HG03097 (cell line): Measurements from ENCODE around the gene ESPN.

Source experiments
- ATAC-seq: cut with Tn5 transposase; IDR thresholded peaks from one replicate; pipeline ENCODE4 v1.9.1; 2021; ENCODE audit not compliant: unreplicated experiment, low FRiP score

Gene ESPN

DNA sequence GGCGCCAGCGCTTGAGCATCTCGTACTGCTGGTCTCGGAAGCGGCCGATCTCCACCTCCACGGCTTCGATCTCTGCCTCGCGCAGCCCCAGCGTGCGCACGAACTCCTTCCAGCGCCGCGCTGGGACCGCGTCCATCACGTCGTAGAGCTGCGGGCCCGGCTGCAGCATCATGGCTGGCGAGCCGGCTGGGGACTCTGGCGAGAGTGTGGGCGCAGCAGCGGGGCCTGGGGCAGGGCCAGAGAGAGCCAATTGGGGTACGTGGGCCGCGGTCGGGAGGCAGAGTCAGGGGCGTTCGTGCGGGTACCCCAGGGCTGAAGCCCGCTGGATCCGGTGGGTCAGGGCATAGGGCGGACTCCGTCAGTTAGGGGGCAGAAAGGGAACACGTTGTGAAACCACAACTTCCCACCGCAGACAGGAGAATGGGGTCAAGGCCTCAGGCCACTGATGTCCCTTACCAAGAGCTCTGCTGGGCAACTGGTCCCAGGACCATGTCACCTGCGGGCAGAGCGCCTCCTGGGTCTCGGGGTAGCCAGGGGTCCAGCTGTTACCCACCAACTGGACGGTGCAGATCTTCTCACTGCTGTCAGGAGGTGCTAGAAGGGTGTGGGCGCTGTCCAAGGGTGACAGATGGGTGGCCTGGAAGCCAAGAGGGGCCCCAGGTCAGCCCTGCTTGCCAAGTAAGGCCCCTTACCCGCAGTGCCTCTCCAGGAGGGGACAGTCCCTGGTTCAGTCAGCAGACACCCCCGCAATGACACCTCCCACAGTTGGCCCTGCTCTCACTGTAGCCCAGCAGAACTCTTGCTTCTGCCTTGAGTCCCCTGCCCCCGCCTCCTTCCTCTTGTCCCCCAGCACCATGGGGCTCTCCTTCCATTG, 37.2 kb downstream of the ESPN start:
- no peak for ATAC-seq

DNA sequence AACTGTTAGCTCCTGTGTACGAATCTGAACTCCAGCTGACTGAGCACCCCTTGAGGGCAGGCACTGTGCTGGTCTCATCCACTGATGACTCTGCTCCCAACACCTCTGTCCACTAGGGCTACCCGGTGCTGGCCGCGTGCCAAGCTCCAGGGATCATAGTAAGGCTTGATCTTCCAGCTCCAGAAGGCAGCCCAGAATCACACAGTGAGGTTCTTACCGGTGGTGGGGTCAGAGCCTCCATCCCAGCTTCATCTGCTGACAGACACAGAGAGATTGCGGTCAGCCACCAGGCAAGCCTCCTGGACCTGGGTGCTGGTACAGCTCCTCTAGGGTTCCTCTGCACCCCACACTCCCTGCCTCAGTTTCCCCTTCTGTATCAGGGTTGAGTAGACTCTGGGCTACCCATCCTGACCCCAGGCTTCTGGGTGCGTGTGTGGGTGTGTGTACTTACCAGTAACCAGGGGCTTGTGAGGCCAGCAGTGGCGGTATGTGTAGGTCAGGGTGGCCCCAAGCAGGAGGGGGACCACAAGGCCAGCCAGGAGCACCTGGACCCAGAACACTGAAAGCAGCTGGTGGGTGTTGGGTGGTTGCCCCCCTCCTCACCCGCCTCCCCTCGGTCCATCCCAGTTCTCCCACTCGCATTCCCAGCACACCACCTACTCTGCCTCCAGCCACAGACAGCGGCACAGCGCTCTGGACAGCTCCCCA, 38.0 kb downstream of the ESPN start:
- ATAC-seq: no peak

DNA sequence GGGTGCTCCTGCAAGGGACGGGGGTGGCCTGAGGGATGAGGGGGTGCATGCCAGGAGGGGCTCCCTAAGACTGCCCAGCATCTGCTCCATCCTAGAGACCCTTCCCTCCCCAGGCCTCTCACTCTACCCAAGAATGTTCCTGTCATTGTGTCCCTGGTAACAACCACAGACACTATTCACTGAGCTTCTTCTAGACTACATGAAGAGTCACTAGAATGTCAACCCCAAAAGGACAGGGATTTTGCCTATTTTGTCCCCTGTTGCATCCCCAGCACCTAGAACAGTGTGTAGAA, 38.5 kb downstream of the ESPN start:
- ATAC-seq: no peak

DNA sequence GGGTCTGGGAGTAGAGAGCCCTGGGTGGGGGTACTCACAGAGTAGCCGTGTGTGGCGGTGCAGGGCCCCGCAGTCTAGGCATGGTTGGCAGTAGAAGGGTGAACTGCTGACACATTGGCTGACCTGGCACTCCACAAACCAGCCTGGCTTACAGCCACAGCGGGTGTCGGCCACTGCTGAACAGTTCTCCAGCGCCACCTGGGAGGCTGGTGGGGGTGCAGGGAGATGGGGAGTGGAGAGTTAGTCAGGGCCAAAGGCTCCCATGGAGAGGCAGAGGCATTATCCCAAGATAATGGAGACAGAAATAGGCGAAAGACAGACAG, 39.9 kb downstream of the ESPN start:
- no peak for ATAC-seq

DNA sequence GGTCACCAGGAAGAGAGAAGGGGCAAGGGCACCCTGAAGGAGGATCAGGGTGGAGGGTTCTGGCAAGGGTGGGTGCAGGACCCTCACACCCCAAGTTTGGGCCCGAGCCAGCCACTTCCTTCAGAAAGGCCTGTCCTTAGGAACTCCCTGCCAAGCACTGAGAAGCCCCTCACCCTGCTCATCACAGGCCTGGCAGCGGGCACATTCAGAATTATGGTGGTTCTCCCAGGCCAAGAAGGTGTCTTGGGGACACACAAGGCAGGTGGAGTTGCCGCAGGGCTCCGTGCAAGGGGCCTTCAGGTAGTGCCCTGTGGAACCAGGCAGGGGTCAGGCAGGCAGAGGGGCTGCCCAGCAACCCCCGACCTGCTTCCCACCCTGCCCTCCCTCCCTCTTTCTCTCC, 40.3 kb downstream of the ESPN start:
- no peak for ATAC-seq

DNA sequence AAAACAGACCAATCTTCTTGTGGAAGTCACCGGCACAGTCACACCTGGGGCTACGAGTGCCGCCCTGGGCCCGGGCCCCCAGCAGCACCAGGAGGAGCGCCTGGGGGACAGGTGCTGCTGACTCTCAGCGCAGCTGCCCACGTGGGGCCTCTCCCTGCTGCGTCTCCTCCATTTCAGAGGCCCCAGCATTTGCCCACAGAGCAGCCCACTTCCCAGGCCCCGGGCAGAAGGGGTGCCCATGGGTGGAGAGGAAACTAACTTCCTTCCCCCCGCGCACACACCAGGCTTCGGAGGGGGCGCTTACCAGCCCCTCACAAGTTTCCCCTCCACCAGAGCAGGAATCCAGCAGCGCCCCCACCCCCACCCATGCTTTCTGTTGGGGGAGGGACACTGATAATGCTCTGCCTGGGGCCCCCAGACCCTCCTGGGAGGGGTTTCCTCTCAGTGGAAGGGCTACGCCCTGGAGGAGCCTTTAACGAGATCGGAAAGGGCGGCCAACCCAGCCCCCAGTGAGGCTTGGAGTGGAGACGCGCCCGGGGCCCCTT, 41.0 kb downstream of the ESPN start:
- no peak for ATAC-seq

DNA sequence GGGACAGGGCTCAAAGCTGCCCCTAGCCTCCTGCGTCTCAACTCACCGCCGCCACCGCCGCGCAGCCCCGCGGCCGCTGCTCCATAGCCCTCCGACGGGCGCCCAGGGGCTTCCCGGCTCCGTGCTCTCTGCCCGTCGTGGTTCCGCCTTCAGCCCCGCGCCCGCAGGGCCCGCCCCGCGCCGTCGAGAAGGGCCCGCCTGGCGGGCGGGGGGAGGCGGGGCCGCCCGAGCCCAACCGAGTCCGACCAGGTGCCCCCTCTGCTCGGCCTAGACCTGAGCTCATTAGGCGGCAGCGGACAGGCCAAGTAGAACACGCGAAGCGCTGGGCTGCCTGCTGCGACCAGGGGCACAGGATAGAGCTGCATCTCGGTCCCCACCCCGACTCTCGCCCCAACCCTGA, 41.4 kb downstream of the ESPN start, which contains the start of gene TNFRSF25:
Gene TNFRSF25, minus strand, starts transcription at position 151 of the 400 bp plus-strand sequence. Its CDS starts 66 bp downstream, at position 85.
- ATAC-seq: no peak

DNA sequence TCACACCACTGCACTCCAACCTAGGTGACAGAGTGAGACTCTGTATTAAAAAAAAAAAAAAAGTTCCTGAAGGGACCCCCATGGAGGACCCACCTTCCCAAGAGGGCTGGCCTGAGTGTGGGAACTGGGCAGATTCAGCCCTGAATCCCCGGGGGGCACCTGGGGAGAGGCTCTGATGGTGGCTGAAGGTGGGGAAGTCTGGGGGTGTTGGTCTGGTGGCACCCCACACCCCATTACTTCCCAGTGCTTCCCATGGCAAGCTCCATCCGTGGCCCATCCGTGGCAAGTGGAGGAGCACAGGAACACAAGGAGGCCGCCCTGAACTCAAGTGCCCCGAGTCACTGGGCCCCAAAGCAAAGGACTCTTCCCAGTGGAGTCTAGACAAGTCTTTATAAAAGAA, 42.2 kb downstream of the ESPN start:
- ATAC-seq: no peak

DNA sequence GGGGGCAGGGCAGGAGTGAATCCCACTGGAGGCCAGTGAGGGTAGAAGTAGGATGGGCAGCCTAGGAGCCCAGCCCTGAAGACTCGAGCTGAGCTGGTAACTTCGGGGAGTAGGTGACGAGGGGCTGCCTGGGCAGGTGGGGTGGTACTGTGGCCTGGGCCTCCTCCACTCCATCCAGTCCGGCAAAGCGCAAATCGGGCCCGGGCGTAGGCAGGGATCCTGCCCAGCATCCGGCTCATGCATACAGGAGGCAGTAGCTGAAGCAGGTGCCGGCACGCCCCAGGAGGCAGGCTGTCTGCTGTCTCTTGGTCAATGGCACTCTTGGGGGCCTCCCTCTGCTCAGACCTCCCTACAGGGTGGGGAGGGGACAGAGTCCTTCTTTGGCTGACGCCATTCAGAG, 42.6 kb downstream of the ESPN start:
- ATAC-seq: no peak

DNA sequence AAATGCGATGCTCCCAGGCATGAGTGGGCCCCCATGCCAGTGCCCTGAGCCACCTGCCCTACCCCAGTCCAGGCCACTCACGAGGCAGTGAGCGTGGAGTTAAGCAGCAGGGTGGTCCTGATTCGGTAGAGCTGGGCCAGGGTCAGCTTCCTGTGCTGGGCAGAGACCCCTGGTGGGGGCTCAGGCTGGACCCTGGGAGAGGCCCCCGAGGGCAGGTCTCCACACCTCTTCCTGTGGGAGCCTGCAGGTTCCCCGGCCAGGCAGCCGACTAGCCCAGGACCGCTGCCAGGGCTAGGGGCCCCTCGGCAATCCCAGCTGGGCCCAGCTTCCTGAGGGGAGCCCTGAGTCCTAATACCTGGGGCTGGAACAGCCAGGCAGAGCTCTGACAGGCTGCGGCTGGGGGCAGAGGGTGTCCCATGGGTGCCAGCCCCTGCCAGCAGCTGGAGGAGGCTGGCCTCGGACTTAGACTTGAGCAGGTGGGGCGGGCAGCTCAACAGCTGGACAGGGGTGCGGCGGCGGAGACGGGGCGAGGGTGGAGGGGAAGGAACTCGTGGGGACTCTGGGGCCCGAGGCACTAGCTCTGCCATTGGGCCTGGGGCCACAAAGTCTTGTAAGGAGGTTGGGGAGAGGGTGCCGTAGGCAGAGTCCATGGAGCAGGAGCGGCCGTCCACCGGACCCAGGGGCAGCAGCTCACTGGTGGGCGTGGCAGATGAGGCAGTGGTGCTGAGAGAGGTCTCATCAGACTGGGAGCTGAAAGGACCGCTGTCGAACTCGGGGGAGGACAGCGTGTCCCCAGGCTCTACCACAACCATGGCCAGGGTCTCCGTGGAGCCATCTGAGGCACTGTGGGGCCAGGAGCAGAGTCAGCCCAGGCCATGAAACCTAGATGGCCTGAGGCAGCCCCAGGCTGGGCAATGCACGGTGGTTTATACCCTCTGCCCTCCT, 43.4 kb downstream of the ESPN start:
- ATAC-seq: no peak

DNA sequence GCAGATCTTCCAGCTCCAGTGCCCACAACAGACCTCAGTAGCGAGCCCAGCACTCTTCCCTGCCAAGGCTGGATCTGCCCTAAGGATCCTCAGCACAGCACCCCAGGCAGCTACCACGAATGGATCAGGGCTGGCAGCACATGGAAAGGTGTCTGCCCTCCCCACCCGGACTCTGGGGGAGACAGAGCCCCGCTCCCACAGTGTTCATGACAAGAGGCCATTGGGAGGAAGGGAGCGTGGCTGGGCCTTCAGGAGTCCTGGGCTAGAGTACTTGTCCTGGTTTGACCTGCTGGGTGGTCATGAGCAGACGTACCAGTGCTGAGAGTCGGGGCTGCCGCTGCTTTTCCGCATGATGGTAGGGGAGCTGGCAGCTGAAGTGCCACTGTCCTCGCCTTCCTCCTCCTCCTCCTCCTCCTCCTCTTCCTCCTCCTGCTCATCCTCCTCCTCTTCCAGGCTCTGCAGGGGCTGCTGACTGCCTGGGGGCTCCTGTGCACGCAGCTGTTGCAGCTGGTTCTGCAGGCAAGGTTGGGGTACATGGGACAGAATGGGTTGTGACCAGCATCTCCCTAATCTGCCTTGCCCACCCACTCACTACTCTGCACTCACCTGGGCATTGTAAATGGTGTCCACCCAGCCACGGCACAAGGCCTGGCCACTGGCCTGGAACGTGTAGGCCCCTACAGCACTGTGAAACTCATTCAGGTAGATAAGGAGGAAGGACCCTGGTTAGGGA, 44.3 kb downstream of the ESPN start:
- no peak for ATAC-seq

DNA sequence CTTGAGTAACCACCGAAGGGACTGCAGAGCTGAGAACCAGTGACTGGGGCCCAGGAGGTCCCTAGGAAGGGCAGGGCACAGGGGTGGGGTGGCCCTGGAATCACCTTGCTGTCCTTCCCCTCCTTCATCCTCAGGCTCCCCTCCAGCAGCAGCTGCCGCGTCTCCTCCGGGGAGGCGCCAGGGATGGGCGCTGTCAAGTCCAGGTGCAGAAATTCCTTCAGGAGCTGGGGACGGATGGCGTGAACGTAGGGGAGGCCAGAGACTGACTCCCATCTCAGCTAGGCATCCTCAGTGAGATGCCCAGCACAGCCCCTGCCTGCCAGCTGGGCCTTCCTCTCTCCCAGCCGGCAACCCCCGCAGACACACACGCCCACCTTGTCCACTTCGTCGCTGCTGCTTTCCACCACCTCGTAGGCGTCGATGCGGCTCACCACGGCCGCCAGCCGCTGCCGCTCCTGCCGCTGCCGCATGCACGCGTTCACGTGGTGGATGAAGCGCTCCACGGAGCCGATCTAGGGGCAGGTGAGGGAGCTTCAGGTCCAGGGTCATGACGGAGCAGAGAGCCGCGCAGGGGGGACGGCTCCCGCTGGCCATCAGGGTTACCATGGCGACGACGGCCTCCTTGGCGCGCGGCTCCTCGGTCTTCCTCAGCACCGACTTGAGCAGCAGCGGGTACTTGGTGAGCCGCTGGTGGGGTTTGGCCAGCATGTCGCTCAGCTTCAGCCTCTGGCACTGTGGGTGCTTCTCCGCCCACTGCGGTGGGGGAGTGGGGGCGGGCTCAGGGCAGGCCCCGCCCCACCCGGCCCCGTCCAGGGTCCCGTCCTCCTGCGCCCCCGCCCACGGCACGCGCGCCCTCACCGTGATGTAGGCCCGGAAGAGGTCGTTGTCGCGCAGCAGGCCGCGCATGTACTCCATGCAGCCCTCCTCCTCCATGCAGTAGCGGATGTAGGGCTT, 45.8 kb downstream of the ESPN start:
- ATAC-seq: no peak

DNA sequence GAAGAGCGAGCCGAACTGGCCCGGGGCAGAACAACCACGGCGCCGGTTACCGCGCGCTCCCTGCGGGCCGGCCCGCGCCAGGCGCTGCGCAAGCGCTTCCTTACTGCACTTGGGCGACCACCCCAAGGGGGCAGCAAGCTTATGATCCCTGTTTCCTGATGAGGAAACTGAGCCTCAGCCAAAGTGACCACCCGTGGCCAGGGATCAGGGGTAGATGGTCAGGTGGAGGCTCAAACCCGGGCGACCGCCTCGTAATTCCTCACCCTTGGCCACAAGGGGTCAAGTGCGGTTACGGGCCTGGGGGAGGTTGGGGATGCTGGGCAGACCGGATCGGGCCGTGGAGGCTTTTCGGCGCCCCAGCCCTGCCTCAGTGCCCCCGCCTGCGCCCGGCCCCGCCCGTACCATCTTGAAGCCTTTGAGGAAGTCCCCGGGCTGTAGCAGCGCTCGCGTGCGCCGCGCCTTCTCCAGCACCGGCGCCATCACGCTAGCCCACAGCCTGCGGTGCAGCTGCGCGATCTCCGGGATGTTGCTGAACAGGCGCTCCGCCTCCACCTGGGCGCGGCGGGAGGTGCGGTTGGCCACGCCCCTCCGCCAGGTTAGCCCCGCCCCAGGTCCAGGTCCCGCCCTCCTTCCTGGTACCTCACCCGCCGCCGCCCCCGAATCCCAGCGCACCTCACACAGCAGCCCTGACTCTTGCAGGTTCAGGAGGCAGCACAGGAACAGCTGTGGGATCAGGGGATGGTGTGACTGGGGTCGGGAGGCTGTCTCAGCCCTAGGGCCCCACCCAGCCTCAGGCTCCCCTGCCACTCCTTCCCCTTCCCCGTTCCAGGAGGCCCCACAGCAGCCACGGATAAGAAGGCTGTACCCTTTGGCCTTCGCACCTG, 46.8 kb downstream of the ESPN start:
- no peak for ATAC-seq

DNA sequence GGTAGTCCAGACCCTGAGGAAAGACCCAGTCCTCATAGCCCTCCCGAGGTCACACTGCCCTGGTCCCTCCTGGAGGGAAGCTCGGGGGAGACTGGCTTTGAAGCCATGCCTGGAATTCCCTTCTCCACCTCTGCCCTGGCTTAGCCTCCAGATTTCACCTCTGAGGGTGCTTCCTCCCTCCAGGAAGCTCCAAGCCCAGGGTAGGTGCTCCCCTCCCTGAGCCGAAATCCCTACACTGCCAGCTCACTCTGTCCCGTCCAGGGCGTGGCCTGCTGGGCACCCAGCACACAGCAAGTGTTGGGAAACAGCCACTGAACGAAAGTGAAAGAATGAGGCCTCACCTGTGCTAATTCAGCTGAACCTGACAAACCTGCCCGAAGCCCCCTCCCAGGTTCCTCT, 47.4 kb downstream of the ESPN start:
- no peak for ATAC-seq

DNA sequence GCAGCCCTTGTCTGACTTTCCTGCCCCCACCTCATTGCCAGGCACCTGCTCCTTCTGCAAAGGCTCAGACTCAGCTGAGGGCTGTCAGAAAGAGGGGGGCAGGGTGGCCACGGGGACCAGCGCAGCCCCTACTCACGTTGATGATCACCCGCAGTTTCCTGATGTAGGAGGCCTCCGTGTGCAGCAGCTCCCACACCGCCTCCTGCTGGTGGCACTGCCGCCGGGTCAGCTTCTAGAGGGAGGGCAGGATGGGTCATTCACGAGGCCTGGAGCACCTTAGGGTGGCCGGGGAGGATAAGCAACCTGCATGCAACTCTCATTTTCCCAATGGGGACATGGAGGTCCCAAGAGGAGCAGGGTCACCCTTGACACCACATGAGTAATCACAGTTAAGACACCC, 47.8 kb downstream of the ESPN start:
- ATAC-seq: no peak

DNA sequence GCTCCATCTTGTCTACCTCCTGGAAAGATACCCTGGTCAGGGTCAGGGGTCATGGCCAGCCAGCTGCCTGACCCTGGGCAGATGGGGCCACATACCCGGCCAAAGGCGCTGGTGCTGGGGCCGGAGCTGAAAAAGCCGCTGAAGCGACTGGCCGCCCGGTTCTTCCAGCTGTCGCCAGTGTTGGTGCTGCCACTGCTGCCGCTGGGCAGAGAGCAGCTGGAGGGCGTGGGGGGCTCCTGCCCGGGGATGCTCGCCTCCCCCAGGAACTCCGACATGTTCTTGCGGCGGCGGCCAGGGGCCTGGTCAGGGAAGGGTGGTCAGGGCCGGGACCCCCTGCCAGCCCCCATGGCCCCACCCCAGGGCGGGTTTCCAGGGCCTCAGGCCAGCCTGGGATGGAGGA, 48.6 kb downstream of the ESPN start:
- no peak for ATAC-seq

DNA sequence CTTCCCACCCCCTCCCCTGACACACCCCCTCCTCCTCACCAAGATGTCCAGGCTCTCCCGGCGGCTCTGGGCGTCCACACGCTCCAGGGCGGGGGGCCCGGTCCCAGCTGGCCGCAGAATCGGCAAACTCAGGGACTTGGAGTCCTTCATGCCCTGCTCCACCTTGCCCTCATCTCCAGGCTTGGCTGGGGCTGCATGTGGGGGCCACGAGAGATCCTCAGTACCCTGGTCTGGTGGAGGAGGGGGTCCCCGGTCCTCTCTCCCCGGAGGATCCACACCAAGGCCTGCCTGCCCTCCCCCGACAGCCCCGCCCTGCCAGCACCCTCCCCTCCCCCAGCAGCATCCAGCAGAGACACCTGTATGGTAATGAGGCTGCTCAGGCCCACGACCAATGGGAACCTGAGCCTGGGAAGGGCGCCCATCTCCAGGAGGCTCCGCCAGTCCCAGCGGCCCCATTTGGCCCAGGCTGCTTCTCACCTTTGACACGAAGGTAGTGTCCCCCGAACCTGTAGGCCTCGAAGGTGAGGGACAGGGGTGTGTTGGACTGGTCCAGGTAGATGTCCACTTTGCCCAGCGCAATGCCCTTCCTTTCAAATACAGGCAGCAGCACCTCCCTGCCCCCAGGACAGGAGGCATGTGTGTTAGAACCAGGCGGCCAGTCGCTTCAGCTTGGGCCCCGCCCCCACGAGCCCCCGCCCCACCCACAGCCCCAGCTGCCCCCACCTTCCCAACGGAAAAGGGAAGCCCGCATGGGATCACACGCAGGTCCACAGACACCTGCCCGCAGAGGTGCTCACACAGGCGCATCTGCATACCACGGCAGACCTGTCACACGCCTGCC, 49.6 kb downstream of the ESPN start:
- no peak for ATAC-seq
